Uterus (tissue), 4 donors: ENCODE data around the gene PHYHD1. TPM values are rescaled to one million over a fixed set of nuclear protein-coding genes. Genes with fewer than 3 reads are reported as not detected.
"Not testable (repeated sequence)": the region's sequence is repeated elsewhere in the genome, so short reads cannot be mapped to it uniquely, and the experiment has no call there.

Experiments used
- DNase-seq, 2 donors: peaks; one replicate each; pipeline ENCODE4 v3.0.0-alpha.2; 2019 to 2020
- H3K27ac ChIP-seq, 2 donors: fragments of 200-600 bp; sonication (generic); 1 replicate in 1 of 2; 2 replicates in 1 of 2; pipeline ENCODE4 v1.5.1; 2016 to 2018
- H3K27me3 ChIP-seq, 2 donors: fragments of 200-600 bp; sonication (generic); one replicate each; pipeline ENCODE4 v1.5.1; 2018 to 2019; ENCODE audit warnings: control low read depth in 1 of 2
- H3K36me3 ChIP-seq, 2 donors: fragments of 200-600 bp; sonication (generic); one replicate each; pipeline ENCODE4 v1.5.1; 2019; ENCODE audit warnings: control low read depth in 1 of 2
- H3K4me1 ChIP-seq, 2 donors: fragments of 200-600 bp; sonication (generic); one replicate each; pipeline ENCODE4 v1.5.1; 2018 to 2019; ENCODE audit warnings: control low read depth in 1 of 2
- H3K4me3 ChIP-seq, 2 donors: fragments of 200-600 bp; sonication (generic); 1 replicate in 1 of 2; 2 replicates in 1 of 2; pipeline ENCODE4 v1.5.1; 2018 to 2019; ENCODE audit warnings: mild to moderate bottlenecking in 1 of 2
- H3K9me3 ChIP-seq, 2 donors: fragments of 200-600 bp; sonication (generic); one replicate each; pipeline ENCODE4 v1.5.1; 2019; ENCODE audit warnings: control low read depth in 1 of 2
- CTCF ChIP-seq, 4 experiments: fragments of 200-600 bp in 2 of 4; fragments of 450-650 bp in 2 of 4; sonication (generic) in 2 of 4; IDR thresholded peaks; one replicate each; pipeline ENCODE4 v1.5.1; 2016 to 2019; ENCODE audit warnings: antibody characterized with exemption in 4 of 4, mild to moderate bottlenecking in 2 of 4, moderate library complexity in 1 of 4
- POLR2A ChIP-seq, 2 donors: fragments of 450-650 bp; IDR thresholded peaks; one replicate each; pipeline ENCODE4 v1.6.1; 2016; ENCODE audit warnings: antibody characterized with exemption in 2 of 2, mild to moderate bottlenecking in 1 of 2, moderate library complexity in 1 of 2
- intact Hi-C: fragments of 100-400 bp; cut with DNase I; formaldehyde crosslinking; loops from one replicate; pipeline ENCODE4 v1.15.1; 2023; ENCODE audit warnings: low total_unique reads
- total RNA-seq, 4 donors: library from RNA; depleted of rRNA in 3 of 4; stranded (reverse); fragments of >200 nt in 3 of 4; gene quantifications; one replicate each; pipeline versions ENCODE4 v1.1.0 to v1.2.4, GENCODE V29; 2014 to 2023
- donor health status: DM: yes; HTN: yes; CAD: no.

Gene PHYHD1
- total RNA-seq, 4 donors from 2014 or later, result 23.2 to 30.8 (median 27.2) TPM

GRCh38 chr9:128940271-128940921 lies 19.6 kb downstream of the PHYHD1 start:
- no peak overlapping the region for H3K4me3 ChIP-seq
- no peaks in the 10 kb centered on the region for H3K36me3 ChIP-seq
- intact Hi-C loops, result no loop called here
- DNase-seq, result peak in 1 of 2 donors; percentile 16
- H3K27ac ChIP-seq, result peak overlapping the region in 1 of 2 donors; percentile 72
- H3K27me3 ChIP-seq, result no peaks in the 10 kb centered on the region
- H3K4me1 ChIP-seq, result no peaks in the 10 kb centered on the region
- TF ChIP-seq POLR2A (IDR thresholded peaks at IDR 0.05) (no peak), CTCF (IDR thresholded peaks at IDR 0.05) (no peak)
- no peaks in the 10 kb centered on the region for H3K9me3 ChIP-seq

DNA sequence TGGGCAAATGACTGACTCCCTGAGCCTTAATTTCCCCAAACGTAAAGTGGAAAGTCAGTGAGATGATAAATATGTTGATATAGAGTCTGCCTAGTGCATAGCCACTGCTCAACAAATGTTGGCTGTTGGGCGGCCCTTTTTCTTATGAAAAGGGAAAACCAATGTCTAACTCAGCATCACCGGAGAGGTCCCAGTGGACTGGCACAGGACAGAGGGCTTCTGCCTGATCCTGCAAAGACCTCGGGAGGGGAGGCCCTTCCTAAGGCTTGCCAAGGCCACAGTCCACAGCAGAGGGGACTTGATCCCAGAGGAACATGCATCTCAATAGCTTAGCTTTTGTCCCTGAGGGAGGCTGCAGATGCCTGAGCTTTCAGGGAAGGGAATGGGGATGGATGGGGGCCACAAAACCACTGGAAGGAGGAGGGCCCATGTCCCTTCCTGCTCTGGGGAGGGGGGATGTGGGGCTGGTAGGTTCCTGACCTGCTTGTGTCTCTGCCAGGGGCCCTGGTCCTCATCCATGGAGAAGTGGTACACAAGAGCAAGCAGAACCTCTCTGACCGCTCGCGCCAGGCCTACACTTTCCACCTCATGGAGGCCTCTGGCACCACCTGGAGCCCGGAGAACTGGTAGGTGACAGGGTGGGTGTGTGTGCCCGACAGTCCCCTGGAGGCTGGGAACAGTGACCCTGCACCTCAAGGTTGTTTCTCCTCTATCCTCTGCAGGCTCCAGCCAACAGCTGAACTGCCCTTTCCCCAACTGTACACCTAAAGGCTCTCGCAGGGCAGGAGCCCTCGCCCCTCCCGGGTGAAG lies 20.4 kb downstream of the PHYHD1 start:
- DNase-seq, result peak in 1 of 2 donors; percentile 11
- TF ChIP-seq CTCF (IDR thresholded peaks at IDR 0.05) (no peak), POLR2A (IDR thresholded peaks at IDR 0.05) (no peak)
- H3K27ac ChIP-seq, result peak overlapping the region; percentile 13 to 72

GRCh38 chr9:128943832-128944620 lies 23.2 kb downstream of the PHYHD1 start:
- Histone ChIP-seq H3K4me1 (peaks cover 0 to 9% of the 10 kb centered on the region in 2 donors), H3K27ac (peak overlapping the region in 1 of 2 donors; percentile 53), H3K36me3 (no peaks in the 10 kb centered on the region), H3K27me3 (no peaks in the 10 kb centered on the region), H3K9me3 (no peaks in the 10 kb centered on the region), H3K4me3 (no peak overlapping the region)
- peak in 1 of 2 donors; percentile 7 for DNase-seq
- TF ChIP-seq CTCF (IDR thresholded peaks at IDR 0.05) (no peak), POLR2A (IDR thresholded peaks at IDR 0.05) (no peak)
- intact Hi-C loops, result no loop called here

More for the DNA sequence above, 20.4 kb downstream of the PHYHD1 start:
- no peaks in the 10 kb centered on the region for H3K9me3 ChIP-seq
- peaks cover 0 to under 1% of the 10 kb centered on the region in 2 donors for H3K4me1 ChIP-seq
- no peak overlapping the region for H3K4me3 ChIP-seq
- intact Hi-C loops, result no loop called here
- H3K27me3 ChIP-seq, result no peaks in the 10 kb centered on the region
- H3K36me3 ChIP-seq, result no peaks in the 10 kb centered on the region

- H3K4me3 ChIP-seq, H3K27ac ChIP-seq, H3K9me3 ChIP-seq, H3K27me3 ChIP-seq, H3K36me3 ChIP-seq, intact Hi-C loops, DNase-seq, H3K4me1 ChIP-seq: not testable (repeated sequence)
These were observed 24.2 kb downstream of the PHYHD1 start for GRCh38 chr9:128944966-128945365.

DNA sequence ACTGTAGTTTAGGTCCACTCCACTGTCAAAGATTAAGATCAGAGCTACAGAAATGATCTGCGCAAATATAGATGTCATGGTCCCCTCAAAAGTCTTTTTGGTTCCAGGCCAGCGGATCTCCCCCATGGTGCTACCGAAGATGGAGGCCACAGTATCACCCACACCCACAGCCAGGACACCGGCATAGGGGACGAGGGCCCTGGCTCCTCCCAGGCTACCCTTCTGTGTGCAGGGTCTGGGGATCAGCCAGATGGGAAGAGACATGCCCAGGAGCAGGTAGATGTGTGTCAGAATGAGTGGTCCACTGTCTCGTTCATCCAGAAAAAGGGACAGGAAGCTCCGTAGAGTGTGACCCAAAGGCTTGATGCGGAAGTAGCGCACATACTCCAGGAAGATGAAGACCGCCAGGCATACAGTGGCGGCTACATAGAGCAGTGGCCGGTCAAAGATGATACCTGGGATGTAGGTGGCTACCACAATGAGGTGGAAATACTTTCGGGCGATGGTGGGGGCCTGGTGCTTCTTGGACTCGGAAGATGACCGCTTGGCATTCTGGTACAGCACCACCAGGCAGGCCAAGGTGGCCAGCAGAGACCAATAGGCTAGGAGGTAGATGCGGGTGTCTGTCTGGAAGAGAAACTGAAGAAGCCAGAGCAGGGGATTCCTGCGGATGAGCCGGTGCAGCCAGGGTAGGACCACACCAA lies 25.2 kb downstream of the PHYHD1 start:
- DNase-seq, result no peak
- intact Hi-C loops, result no loop called here
- no peak overlapping the region for H3K27ac ChIP-seq
- H3K4me3 ChIP-seq, result peak overlapping the region in 1 of 2 donors; percentile 99
- TF ChIP-seq CTCF (IDR thresholded peaks at IDR 0.05) (no peak), POLR2A (IDR thresholded peaks at IDR 0.05) (no peak)
- no peaks in the 10 kb centered on the region for H3K9me3 ChIP-seq
- no peaks in the 10 kb centered on the region for H3K27me3 ChIP-seq
- peaks cover 0 to 9% of the 10 kb centered on the region in 2 donors for H3K4me1 ChIP-seq
- H3K36me3 ChIP-seq, result no peaks in the 10 kb centered on the region
